HepG2 (cell line): ENCODE measurements around the gene NBPF1. TPM values are rescaled to one million over a fixed set of nuclear protein-coding genes. Genes with fewer than 3 reads are reported as not detected.
"Not testable (repeated sequence)": the region's sequence is repeated elsewhere in the genome, so short reads cannot be mapped to it uniquely, and the experiment has no call there.

Experiments used
- CBX2 ChIP-seq, 2 experiments: fragments of 200-600 bp in 1 of 2; sonication (generic); formaldehyde crosslinking in 1 of 2; IDR thresholded peaks; 2 replicates each; pipeline versions ENCODE4 v1.7.0 to v1.8.1; 2018 to 2022; ENCODE audit warnings: low read depth in 2 of 2, low read length in 1 of 2, mild to moderate bottlenecking in 1 of 2, missing genetic modification reagents in 1 of 2
- E2F5 ChIP-seq: sonication (generic); formaldehyde crosslinking; conservative IDR thresholded peaks from 2 replicates; pipeline ENCODE4 v1.4.0; 2020; ENCODE audit warnings: missing genetic modification reagents
- HDAC1 ChIP-seq: sonication (generic); formaldehyde crosslinking; IDR thresholded peaks from 2 replicates; pipeline ENCODE4 v1.5.1; 2020; ENCODE audit warnings: mild to moderate bottlenecking, missing genetic modification reagents
- KLF9 ChIP-seq: IDR thresholded peaks from 2 replicates; pipeline ENCODE4 v1.6.1; 2016; ENCODE audit warnings: low read depth
- NAIF1 ChIP-seq: sonication (generic); formaldehyde crosslinking; IDR thresholded peaks from 2 replicates; pipeline ENCODE4 v1.5.0; 2020; ENCODE audit warnings: mild to moderate bottlenecking, missing genetic modification reagents, borderline replicate concordance
- SALL1 ChIP-seq: sonication (generic); formaldehyde crosslinking; IDR thresholded peaks from 2 replicates; pipeline ENCODE4 v1.8.0; 2022; ENCODE audit warnings: mild to moderate bottlenecking, missing genetic modification reagents
- SETDB1 ChIP-seq: sonication (generic); formaldehyde crosslinking; IDR thresholded peaks from 2 replicates; pipeline ENCODE4 v1.5.1; 2020; ENCODE audit warnings: missing genetic modification reagents, mild to moderate bottlenecking, borderline replicate concordance
- SMYD3 ChIP-seq: sonication (generic); formaldehyde crosslinking; IDR thresholded peaks from 2 replicates; pipeline ENCODE4 v1.8.1; 2023; ENCODE audit warnings: mild to moderate bottlenecking, missing genetic modification reagents
- THRA ChIP-seq: sonication (generic); formaldehyde crosslinking; IDR thresholded peaks from 2 replicates; pipeline ENCODE4 v1.4.0; 2020; ENCODE audit warnings: missing genetic modification reagents, borderline replicate concordance
- ZBED4 ChIP-seq: sonication (generic); formaldehyde crosslinking; IDR thresholded peaks from 2 replicates; pipeline ENCODE4 v1.4.0; 2020; ENCODE audit warnings: missing genetic modification reagents, borderline replicate concordance
- ZBTB3 ChIP-seq: sonication (generic); formaldehyde crosslinking; IDR thresholded peaks from 2 replicates; pipeline ENCODE4 v1.4.0; 2020; ENCODE audit warnings: low read depth, mild to moderate bottlenecking, moderate library complexity, missing genetic modification reagents, borderline replicate concordance
- ZC3H13 ChIP-seq: sonication (generic); formaldehyde crosslinking; IDR thresholded peaks from 2 replicates; pipeline ENCODE4 v1.8.1; 2023; ENCODE audit warnings: mild to moderate bottlenecking, missing genetic modification reagents, moderate library complexity
- ZFP36L2 ChIP-seq: sonication (generic); formaldehyde crosslinking; IDR thresholded peaks from 2 replicates; pipeline ENCODE4 v1.4.0; 2020; ENCODE audit warnings: missing genetic modification reagents
- ZKSCAN1 ChIP-seq: fragments of 150-350 bp; IDR thresholded peaks from 2 replicates; pipeline ENCODE4 v1.6.1; 2014; ENCODE audit warnings: low read length
- ZNF136 ChIP-seq: sonication (generic); formaldehyde crosslinking; IDR thresholded peaks from 2 replicates; pipeline ENCODE4 v1.8.1; 2022; ENCODE audit warnings: low read depth, mild to moderate bottlenecking, moderate library complexity, missing genetic modification reagents
- ZNF589 ChIP-seq: sonication (generic); formaldehyde crosslinking; conservative IDR thresholded peaks from 2 replicates; pipeline ENCODE4 v1.8.0; 2022; ENCODE audit warnings: mild to moderate bottlenecking, moderate library complexity, missing genetic modification reagents
- ZNF644 ChIP-seq: IDR thresholded peaks from 2 replicates; pipeline ENCODE4 v1.6.1; 2016; ENCODE audit warnings: low read depth
- ZNF670 ChIP-seq: sonication (generic); formaldehyde crosslinking; IDR thresholded peaks from 2 replicates; pipeline ENCODE4 v1.8.0; 2022; ENCODE audit warnings: mild to moderate bottlenecking, missing genetic modification reagents, borderline replicate concordance
- ZNF773 ChIP-seq: sonication (generic); formaldehyde crosslinking; IDR thresholded peaks from 2 replicates; pipeline ENCODE4 v1.4.0; 2020; ENCODE audit warnings: missing genetic modification reagents, borderline replicate concordance
- polyA plus RNA-seq, 8 experiments: library from polyadenylated mRNA; depleted of rRNA in 3 of 8; stranded (reverse) in 7 of 8; unstranded in 1 of 8; fragments of >200 nt; fragmentation: Illumina TruSeq in 4 of 8; extraction: Trizol in 4 of 8; gene quantifications; 2 replicates each; pipeline versions ENCODE4 v1.2.1 to v1.2.3, GENCODE V29; 2011 to 2016; ENCODE audit warnings: low read depth in 4 of 8, missing spikeins in 1 of 8, mixed read lengths in 1 of 8; ENCODE audit not compliant: insufficient read depth in 1 of 8
- total RNA-seq, 5 experiments: library from RNA; depleted of rRNA; stranded (reverse); fragments of >200 nt; fragmentation: Illumina TruSeq; extraction: Trizol; gene quantifications; 2 replicates each; pipeline ENCODE4 v1.2.3, GENCODE V29; 2016; ENCODE audit warnings: low read depth in 1 of 5
- TF ChIP-seq, protein P1 (sequence below): sonication (generic); formaldehyde crosslinking; IDR thresholded peaks from 2 replicates; pipeline ENCODE4 v1.8.1; 2022; ENCODE audit warnings: low read depth, mild to moderate bottlenecking, missing genetic modification reagents

Gene NBPF1
- total and polyA plus RNA-seq, 2 of the 13 experiments (the other 11 are each of a cell fraction or from before 2014, with no cell fraction given), result 30.3 to 35.6 TPM

DNA sequence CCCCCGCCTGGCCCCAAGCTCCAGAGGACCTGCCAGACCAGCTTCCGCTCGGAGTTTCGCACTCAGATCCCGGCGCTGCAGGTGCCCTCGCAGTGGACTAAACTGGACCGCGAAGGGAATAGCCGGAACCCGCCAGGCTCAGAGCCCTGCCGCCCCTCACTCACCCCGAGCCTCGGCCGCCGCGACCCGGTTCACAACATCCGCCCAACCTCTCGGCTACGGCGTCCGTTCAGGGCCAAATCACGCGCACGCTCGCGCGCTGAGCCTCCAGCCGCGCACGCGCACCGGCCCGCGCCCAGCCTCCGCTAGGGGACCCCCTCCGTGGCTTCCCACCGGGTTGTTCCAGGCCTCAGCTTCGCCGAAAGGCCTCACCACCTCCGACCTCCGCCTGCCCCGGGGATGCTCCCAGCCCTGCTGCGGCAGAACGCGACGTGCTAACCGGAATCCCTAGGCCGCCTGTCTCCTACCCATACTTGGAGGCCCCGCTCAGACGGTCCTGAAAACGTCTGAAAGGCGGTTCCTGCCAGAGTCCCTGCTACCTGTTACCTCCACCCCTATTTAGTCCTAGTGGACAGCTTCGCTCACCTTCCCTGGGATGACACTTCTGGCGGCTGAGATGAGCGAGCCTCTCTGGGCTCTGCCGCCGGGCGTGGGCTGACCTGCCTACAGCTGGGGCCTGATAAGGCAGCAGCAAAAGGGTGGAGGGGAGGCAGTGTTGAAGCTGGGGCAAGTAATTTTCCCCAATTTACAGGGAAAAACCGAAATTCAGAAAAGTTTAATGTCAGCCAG lies 31.3 kb upstream of the NBPF1 start (continued):
- TF ChIP-seq ZNF670 (CRISPR knock-in tag), result peak; percentile 96
- TF ChIP-seq THRA (CRISPR knock-in tag), result peak; percentile 96
- TF ChIP-seq, protein P1, sequence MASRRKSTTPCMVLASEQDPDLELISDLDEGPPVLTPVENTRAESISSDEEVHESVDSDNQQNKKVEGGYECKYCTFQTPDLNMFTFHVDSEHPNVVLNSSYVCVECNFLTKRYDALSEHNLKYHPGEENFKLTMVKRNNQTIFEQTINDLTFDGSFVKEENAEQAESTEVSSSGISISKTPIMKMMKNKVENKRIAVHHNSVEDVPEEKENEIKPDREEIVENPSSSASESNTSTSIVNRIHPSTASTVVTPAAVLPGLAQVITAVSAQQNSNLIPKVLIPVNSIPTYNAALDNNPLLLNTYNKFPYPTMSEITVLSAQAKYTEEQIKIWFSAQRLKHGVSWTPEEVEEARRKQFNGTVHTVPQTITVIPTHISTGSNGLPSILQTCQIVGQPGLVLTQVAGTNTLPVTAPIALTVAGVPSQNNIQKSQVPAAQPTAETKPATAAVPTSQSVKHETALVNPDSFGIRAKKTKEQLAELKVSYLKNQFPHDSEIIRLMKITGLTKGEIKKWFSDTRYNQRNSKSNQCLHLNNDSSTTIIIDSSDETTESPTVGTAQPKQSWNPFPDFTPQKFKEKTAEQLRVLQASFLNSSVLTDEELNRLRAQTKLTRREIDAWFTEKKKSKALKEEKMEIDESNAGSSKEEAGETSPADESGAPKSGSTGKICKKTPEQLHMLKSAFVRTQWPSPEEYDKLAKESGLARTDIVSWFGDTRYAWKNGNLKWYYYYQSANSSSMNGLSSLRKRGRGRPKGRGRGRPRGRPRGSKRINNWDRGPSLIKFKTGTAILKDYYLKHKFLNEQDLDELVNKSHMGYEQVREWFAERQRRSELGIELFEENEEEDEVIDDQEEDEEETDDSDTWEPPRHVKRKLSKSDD (CRISPR knock-in tag), result peak; percentile 95; the same call in 1 of the 2 replicates
- TF ChIP-seq SMYD3 (CRISPR knock-in tag), result peak; percentile 55
- peak; percentile 97 for TF ChIP-seq SALL1
- TF ChIP-seq ZFP36L2 (CRISPR knock-in tag), result peak; percentile 96
- 0 out of 2 replicates have a peak, but pooled peaks have one; percentile 37 for TF ChIP-seq ZBTB3 (CRISPR knock-in tag)
- TF ChIP-seq NAIF1 (CRISPR knock-in tag), result peak; percentile 92
- TF ChIP-seq CBX2 (IDR thresholded peaks at IDR 0.05; ENCODE audit: low read depth, low read length), result not testable (repeated sequence)
- peak; percentile 95; the same call in 1 of the 2 replicates for TF ChIP-seq CBX2 (CRISPR knock-in tag; IDR thresholded peaks at IDR 0.05; ENCODE audit: low read depth)
- TF ChIP-seq ZNF773, result peak; percentile 61; the same call in 1 of the 2 replicates
- peak; percentile 97 for TF ChIP-seq E2F5 (CRISPR knock-in tag)
- TF ChIP-seq ZNF136 (CRISPR knock-in tag), result peak; percentile 94; the same call in 1 of the 2 replicates
- TF ChIP-seq ZNF644 (CRISPR knock-in tag), result peak; percentile 57
- peak; percentile 99 for TF ChIP-seq HDAC1 (CRISPR knock-in tag)
- TF ChIP-seq ZNF589 (CRISPR knock-in tag), result peak; percentile 94
- TF ChIP-seq ZBED4 (CRISPR knock-in tag), result peak; percentile 97
- TF ChIP-seq ZC3H13 (CRISPR knock-in tag), result peak; percentile 83
- TF ChIP-seq SETDB1 (CRISPR knock-in tag), result 0 out of 2 replicates have a peak, but pooled peaks have one; percentile 18
- TF ChIP-seq ZKSCAN1, result peak; percentile 57
- TF ChIP-seq KLF9 (CRISPR knock-in tag), result peak; percentile 91
